Activated CD4-positive, alpha-beta T cell treated with anti-CD3 and anti-CD28 coated beads for 1 hour (primary cell): ENCODE results near the gene MINDY3.
"Not testable (repeated sequence)": the region's sequence is repeated elsewhere in the genome, so short reads cannot be mapped to it uniquely, and the experiment has no call there.

Experiments
- DNase-seq: peaks from one replicate; pipeline ENCODE4 v3.0.0-alpha.2; 2020

The MINDY3 gene

GRCh38 chr10:15774534-15774933, 85.8 kb downstream of the MINDY3 start:
- not testable (repeated sequence) for DNase-seq

- DNase-seq, result no peak
These were observed 95.3 kb downstream of the MINDY3 start for GRCh38 chr10:15764892-15765454.

- DNase-seq, result no peak
These were observed 97.3 kb downstream of the MINDY3 start for GRCh38 chr10:15763006-15763405.

GRCh38 chr10:15762239-15762638, 98.1 kb downstream of the MINDY3 start:
- not testable (repeated sequence) for DNase-seq

- not testable (repeated sequence) for DNase-seq
These were observed 99.1 kb downstream of the MINDY3 start for GRCh38 chr10:15761224-15761623.

- DNase-seq, result no peak
These were observed 99.6 kb downstream of the MINDY3 start for GRCh38 chr10:15760681-15761080.

- no peak for DNase-seq
These were observed 101.0 kb downstream of the MINDY3 start for GRCh38 chr10:15759265-15759664.

GRCh38 chr10:15758618-15759017, 101.7 kb downstream of the MINDY3 start:
- DNase-seq, result no peak

- DNase-seq, result no peak
These were observed 105.4 kb downstream of the MINDY3 start for GRCh38 chr10:15754937-15755336.

- no peak for DNase-seq
These were observed 109.3 kb downstream of the MINDY3 start for GRCh38 chr10:15751046-15751445.

- DNase-seq, result no peak
These were observed 112.2 kb downstream of the MINDY3 start for GRCh38 chr10:15748126-15748525.

GRCh38 chr10:15747632-15748031, 112.7 kb downstream of the MINDY3 start:
- no peak for DNase-seq

- DNase-seq, result no peak
These were observed 114.6 kb downstream of the MINDY3 start for GRCh38 chr10:15745751-15746150.

GRCh38 chr10:15744217-15744865, 116.0 kb downstream of the MINDY3 start:
- no peak for DNase-seq

- DNase-seq, result no peak
These were observed 116.9 kb downstream of the MINDY3 start for GRCh38 chr10:15743443-15743842.

GRCh38 chr10:15742836-15743235, 117.5 kb downstream of the MINDY3 start:
- no peak for DNase-seq

- DNase-seq, result no peak
These were observed 118.2 kb downstream of the MINDY3 start for GRCh38 chr10:15742102-15742501.

GRCh38 chr10:15741581-15741980, 118.7 kb downstream of the MINDY3 start:
- DNase-seq, result no peak

- DNase-seq, result no peak
These were observed 120.0 kb downstream of the MINDY3 start for GRCh38 chr10:15740261-15740660.

- DNase-seq, result no peak
These were observed 120.9 kb downstream of the MINDY3 start for GRCh38 chr10:15739254-15739970.

GRCh38 chr10:15738270-15738925, 121.9 kb downstream of the MINDY3 start:
- DNase-seq, result no peak

- DNase-seq, result no peak
These were observed 122.7 kb downstream of the MINDY3 start for GRCh38 chr10:15737656-15738055.

GRCh38 chr10:15735763-15736162, 124.5 kb downstream of the MINDY3 start:
- no peak for DNase-seq

GRCh38 chr10:15730341-15730740, 130.0 kb downstream of the MINDY3 start:
- DNase-seq, result no peak
